ENCODE results near the gene CTSL.

GRCh38 chr9:87739546-87739945 is 13.6 kb downstream of the CTSL start:
- TF ChIP-seq NR2C2 (CRISPR knock-in tag; IDR thresholded peaks at IDR 0.05) (no peak), CTCF (IDR thresholded peaks at IDR 0.05) (no peak)

All from WTC11 (cell line).